ENCODE results near the gene TKT. TPM values are rescaled to one million over a fixed set of nuclear protein-coding genes. Genes with fewer than 3 reads are reported as not detected.

Gene TKT
- total and polyA plus RNA-seq, 2 of the 8 experiments (the other 6 are each of a cell fraction or from before 2014, with no cell fraction given), result 418 to 986 TPM

- H2BK5ac ChIP-seq (ENCODE audit: low read depth, low read length), result no peak overlapping the region
- H3K79me1 ChIP-seq (ENCODE audit: low read depth, low read length), result no peaks in the 10 kb centered on the region
- WGBS, 2 experiments (ENCODE audit: extremely low coverage in 1 of 2, insufficient coverage in 1 of 2, insufficient read length in 1 of 2, insufficient replicate concordance in 2 of 2, low coverage in 1 of 2, low lambda C conversion rate in 2 of 2, missing lambda C conversion rate in 1 of 2), result 96% methylated on average over 3 of the region's 3 CpGs; no CpG with 5 or more reads in 1 of the 2 experiments
- H3K9ac ChIP-seq (replicated peaks in 1 of 4; ENCODE audit: extremely low read depth in 1 of 4, low read depth in 3 of 4, low read length in 3 of 4), result no peak overlapping the region
- no peak overlapping the region for H3K27ac ChIP-seq (ENCODE audit: low read depth, low read length)
- no peak overlapping the region for H2AK5ac ChIP-seq (ENCODE audit: low read depth, low read length)
- no peaks in the 10 kb centered on the region for H3K9me3 ChIP-seq (ENCODE audit: insufficient read depth in 2 of 2, low read depth in 1 of 2, low read length in 1 of 2)
- peaks cover 0 to 3% of the 10 kb centered on the region in 2 experiments for H4K20me1 ChIP-seq (replicated peaks in 1 of 2; ENCODE audit: control insufficient read depth in 1 of 2, insufficient read depth in 2 of 2, low read length in 2 of 2)
- peaks cover 6 to 23% (median 13%) of the 10 kb centered on the region in 4 experiments; a peak in 7 of 8 replicates for H3K36me3 ChIP-seq (ENCODE audit: control insufficient read depth in 2 of 4, insufficient read depth in 4 of 4, low read length in 3 of 4)
- H4K5ac ChIP-seq (ENCODE audit: insufficient read length, low read depth, low read length), result no peak overlapping the region
- H3K23me2 ChIP-seq (ENCODE audit: low read depth, low read length), result no peaks in the 10 kb centered on the region
- ChIA-PET POLR2A (ENCODE audit: partially characterized antibody) (no interaction called here), CTCF (ENCODE audit: partially characterized antibody) (interaction anchor here (0.6 to 1.7 kb wide), 3 partner anchors 9 to 79 kb away, joined by 3 to 5 read pairs (median 3); no protein-coding TSS in a partner anchor)
- no peaks in the 10 kb centered on the region for H3K4me1 ChIP-seq (replicated peaks in 1 of 4; ENCODE audit: control insufficient read depth in 3 of 4, insufficient read depth in 4 of 4, low read length in 3 of 4)
- FAIRE-seq (no peak), DNase-seq (ENCODE audit: low read depth in 1 of 2, low spot score in 2 of 2) (no peak)
- no peak overlapping the region for H2BK120ac ChIP-seq (replicated peaks; ENCODE audit: low read depth, low read length)
- H3K4ac ChIP-seq (replicated peaks; ENCODE audit: insufficient read length, low read depth, low read length), result no peak overlapping the region
- H3K4me2 ChIP-seq (ENCODE audit: insufficient read depth in 1 of 2, low read depth in 2 of 2, low read length in 2 of 2), result no peak overlapping the region
- TF ChIP-seq BACH1 (IDR thresholded peaks at IDR 0.05; ENCODE audit: low read length) (no peak), SP2 (IDR thresholded peaks at IDR 0.05; ENCODE audit: low read length) (no peak), POLR2AphosphoS5 (IDR thresholded peaks at IDR 0.05; ENCODE audit: low read depth, low read length) (no peak), BCL11A (IDR thresholded peaks at IDR 0.05; ENCODE audit: low read depth in 2 of 2, low read length in 2 of 2) (no peak), ZNF274 (IDR thresholded peaks at IDR 0.05; ENCODE audit: borderline replicate concordance, extremely low read depth, low read length) (no peak), RAD21 (IDR thresholded peaks at IDR 0.05 in 1 of 2, conservative IDR thresholded peaks at IDR 0.05 in 1 of 2; ENCODE audit: low read depth in 2 of 2, low read length in 2 of 2) (no peak), GTF2F1 (IDR thresholded peaks at IDR 0.05; ENCODE audit: borderline replicate concordance, low read depth, low read length) (no peak), SRF (IDR thresholded peaks at IDR 0.05; ENCODE audit: low read depth, low read length) (no peak), EGR1 (IDR thresholded peaks at IDR 0.05; ENCODE audit: borderline replicate concordance, low read depth, low read length) (no peak), CTCF (IDR thresholded peaks at IDR 0.05; ENCODE audit: control extremely low read depth in 1 of 3, insufficient read depth in 1 of 3, low read depth in 1 of 3, low read length in 3 of 3) (no peak; a peak in 1 of 4 replicates), POU5F1 (IDR thresholded peaks at IDR 0.05; ENCODE audit: low read depth, low read length) (no peak), JUND (IDR thresholded peaks at IDR 0.05; ENCODE audit: low read length) (no peak), HDAC6 (IDR thresholded peaks at IDR 0.05; ENCODE audit: low read depth, low read length) (no peak)
- H3K23ac ChIP-seq (ENCODE audit: insufficient read length), result no peak overlapping the region
- H2AFZ ChIP-seq (ENCODE audit: low read length), result no peak overlapping the region
- H3K18ac ChIP-seq (ENCODE audit: extremely low read depth, low read length), result no peak overlapping the region
- H3K14ac ChIP-seq (ENCODE audit: insufficient read length), result no peak overlapping the region
- no peak overlapping the region for H4K91ac ChIP-seq (replicated peaks; ENCODE audit: insufficient read length, low read length)
- no peak overlapping the region for H3K4me3 ChIP-seq (ENCODE audit: extremely low read depth in 1 of 4, insufficient read depth in 2 of 4, low read depth in 3 of 4, low read length in 4 of 4)
- H3K56ac ChIP-seq (replicated peaks; ENCODE audit: insufficient read length, low read depth, low read length), result no peak overlapping the region
- H2BK15ac ChIP-seq (ENCODE audit: low read length), result no peak overlapping the region
- H2BK12ac ChIP-seq (ENCODE audit: low read depth, low read length), result no peak overlapping the region
- H4K8ac ChIP-seq (ENCODE audit: extremely low read depth, insufficient read depth, low read length), result no peak overlapping the region
- H3K79me2 ChIP-seq (ENCODE audit: control insufficient read depth in 1 of 2, insufficient read depth in 2 of 2, low read length in 2 of 2), result no peaks in the 10 kb centered on the region
- no peak overlapping the region for H2BK20ac ChIP-seq (ENCODE audit: low read length)
- no peaks in the 10 kb centered on the region for H3K27me3 ChIP-seq (replicated peaks in 1 of 4; ENCODE audit: control insufficient read depth in 3 of 4, extremely low read depth in 1 of 4, insufficient read depth in 3 of 4, low read length in 3 of 4)
These were observed 48.1 kb upstream of the TKT start for GRCh38 chr3:53303957-53304356.

Measured in H1 (cell line).